Bronchial epithelial cell (primary cell): ENCODE measurements around the gene MYO3B. TPM values are rescaled to one million over a fixed set of nuclear protein-coding genes. Genes with fewer than 3 reads are reported as not detected.
A peak's percentile ranks its signal among the peaks of the same experiment; 100 is the strongest.

Experiments
- DNase-seq: peaks from one replicate; pipeline ENCODE4 v3.0.0-alpha.2; 2010; ENCODE audit warnings: low read depth
- FAIRE-seq: peaks from 2 replicates; lab custom pipeline; 2011; peaks lifted over from hg19 to GRCh38; lab: Jason Lieb, UNC
- H3K27me3 ChIP-seq: 2 replicates; pipeline ENCODE4 v1.5.1; 2011; ENCODE audit warnings: low read length; ENCODE audit not compliant: control insufficient read depth, insufficient read depth
- H3K36me3 ChIP-seq: 2 replicates; pipeline ENCODE4 v1.5.1; 2011; ENCODE audit warnings: low read length; ENCODE audit not compliant: control insufficient read depth, insufficient read depth
- H3K4me3 ChIP-seq: 2 replicates; pipeline ENCODE4 v1.5.1; 2011; ENCODE audit warnings: mild to moderate bottlenecking, low read depth, low read length, control low read depth
- total RNA-seq: library from RNA; depleted of rRNA; stranded (reverse); fragments of >200 nt; gene quantifications from 2 replicates; pipeline ENCODE4 v1.2.1, GENCODE V29; 2014
- TF ChIP-seq, protein P1 (sequence below): IDR thresholded peaks from 2 replicates; pipeline ENCODE4 v1.5.1; 2011; ENCODE audit warnings: mild to moderate bottlenecking, moderate library complexity, low read length, control low read depth, inconsistent platforms; ENCODE audit not compliant: insufficient read depth, severe bottlenecking

MYO3B gene
- total RNA-seq, 1 donor from 2014 or later = under 0.01 TPM

- no peaks in the 10 kb centered on the region for H3K27me3 ChIP-seq
- TF ChIP-seq, protein P1, sequence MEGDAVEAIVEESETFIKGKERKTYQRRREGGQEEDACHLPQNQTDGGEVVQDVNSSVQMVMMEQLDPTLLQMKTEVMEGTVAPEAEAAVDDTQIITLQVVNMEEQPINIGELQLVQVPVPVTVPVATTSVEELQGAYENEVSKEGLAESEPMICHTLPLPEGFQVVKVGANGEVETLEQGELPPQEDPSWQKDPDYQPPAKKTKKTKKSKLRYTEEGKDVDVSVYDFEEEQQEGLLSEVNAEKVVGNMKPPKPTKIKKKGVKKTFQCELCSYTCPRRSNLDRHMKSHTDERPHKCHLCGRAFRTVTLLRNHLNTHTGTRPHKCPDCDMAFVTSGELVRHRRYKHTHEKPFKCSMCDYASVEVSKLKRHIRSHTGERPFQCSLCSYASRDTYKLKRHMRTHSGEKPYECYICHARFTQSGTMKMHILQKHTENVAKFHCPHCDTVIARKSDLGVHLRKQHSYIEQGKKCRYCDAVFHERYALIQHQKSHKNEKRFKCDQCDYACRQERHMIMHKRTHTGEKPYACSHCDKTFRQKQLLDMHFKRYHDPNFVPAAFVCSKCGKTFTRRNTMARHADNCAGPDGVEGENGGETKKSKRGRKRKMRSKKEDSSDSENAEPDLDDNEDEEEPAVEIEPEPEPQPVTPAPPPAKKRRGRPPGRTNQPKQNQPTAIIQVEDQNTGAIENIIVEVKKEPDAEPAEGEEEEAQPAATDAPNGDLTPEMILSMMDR = no peak
- FAIRE-seq (no peak), DNase-seq (no peak)
- H3K36me3 ChIP-seq = no peaks in the 10 kb centered on the region
- no peak overlapping the region for H3K4me3 ChIP-seq
Observed at GRCh38 chr2:170181602-170182001, 3.7 kb downstream of the MYO3B start.

- no peaks in the 10 kb centered on the region for H3K27me3 ChIP-seq
- no peak for FAIRE-seq
- no peaks in the 10 kb centered on the region for H3K36me3 ChIP-seq
- TF ChIP-seq, protein P1 = no peak
- DNase-seq = no peak
- no peak overlapping the region for H3K4me3 ChIP-seq
Observed at GRCh38 chr2:170185319-170185718, 7.4 kb downstream of the MYO3B start.

DNA sequence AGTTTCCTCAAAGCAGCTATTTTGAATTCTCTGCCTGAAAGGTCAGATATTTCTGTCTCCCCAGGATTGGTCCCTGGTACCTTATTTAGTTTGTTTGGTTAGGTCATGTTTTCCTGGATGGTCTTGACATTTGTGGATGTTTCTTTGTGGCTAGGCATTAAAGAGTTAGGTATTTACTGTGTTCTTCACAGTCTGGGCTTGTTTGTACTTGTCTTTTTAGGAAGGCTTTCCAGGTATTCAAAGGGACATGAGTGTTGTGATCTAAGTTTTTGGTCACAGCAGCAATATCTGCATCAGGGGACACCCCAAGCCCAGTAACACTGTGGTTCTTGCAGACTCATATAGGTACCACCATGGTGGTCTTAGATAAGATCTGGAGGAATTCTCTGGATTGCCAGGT is 11.8 kb downstream of the MYO3B start:
- TF ChIP-seq, protein P1 = no peak
- peak; percentile 58 for FAIRE-seq
- Histone ChIP-seq H3K36me3 (no peaks in the 10 kb centered on the region), H3K4me3 (no peak overlapping the region), H3K27me3 (no peaks in the 10 kb centered on the region)
- peak; percentile 76 for DNase-seq

- Histone ChIP-seq H3K4me3 (no peak overlapping the region), H3K36me3 (no peaks in the 10 kb centered on the region), H3K27me3 (no peaks in the 10 kb centered on the region)
- no peak for FAIRE-seq
- TF ChIP-seq, protein P1 = no peak
- DNase-seq = peak; percentile 41
Observed at GRCh38 chr2:170190172-170190571, 12.2 kb downstream of the MYO3B start.

DNA sequence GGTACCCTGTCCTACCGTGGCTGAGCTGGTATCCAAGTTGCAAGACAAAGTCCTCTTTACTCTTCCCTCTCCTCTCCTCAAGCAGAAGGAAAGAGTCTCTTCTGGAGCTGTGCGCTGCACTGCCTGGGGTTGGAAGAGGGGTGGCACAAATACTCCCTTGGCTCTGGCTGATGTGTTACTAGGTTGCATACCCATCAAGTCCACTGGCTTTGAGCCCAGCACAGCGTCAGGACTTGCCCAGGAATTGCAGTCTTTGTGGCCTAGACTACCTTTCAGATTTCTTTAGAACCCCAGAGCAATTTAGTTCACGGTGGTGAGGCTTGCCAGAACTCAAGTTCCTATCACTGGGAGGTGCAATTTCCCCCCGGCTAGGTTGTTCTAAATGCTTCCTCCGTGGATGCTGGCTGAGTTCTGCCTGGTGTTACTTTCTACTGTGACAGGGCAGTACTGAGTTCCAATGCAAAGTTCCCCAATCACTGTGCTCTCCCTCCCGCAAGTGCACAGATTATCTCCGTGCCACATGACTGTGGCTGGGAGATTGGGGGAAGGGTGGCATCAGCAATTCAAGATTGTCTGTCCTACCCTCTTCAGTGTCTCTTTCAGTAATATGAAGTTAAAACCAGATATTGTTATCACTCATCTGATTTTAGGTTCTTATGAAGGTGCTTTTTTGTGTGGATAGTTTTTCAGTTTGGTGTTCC is 13.4 kb downstream of the MYO3B start:
- Histone ChIP-seq H3K4me3 (no peak overlapping the region), H3K27me3 (no peaks in the 10 kb centered on the region), H3K36me3 (no peaks in the 10 kb centered on the region)
- TF ChIP-seq, protein P1 = no peak
- peak; percentile 63 for DNase-seq
- peak; percentile 75 for FAIRE-seq

DNA sequence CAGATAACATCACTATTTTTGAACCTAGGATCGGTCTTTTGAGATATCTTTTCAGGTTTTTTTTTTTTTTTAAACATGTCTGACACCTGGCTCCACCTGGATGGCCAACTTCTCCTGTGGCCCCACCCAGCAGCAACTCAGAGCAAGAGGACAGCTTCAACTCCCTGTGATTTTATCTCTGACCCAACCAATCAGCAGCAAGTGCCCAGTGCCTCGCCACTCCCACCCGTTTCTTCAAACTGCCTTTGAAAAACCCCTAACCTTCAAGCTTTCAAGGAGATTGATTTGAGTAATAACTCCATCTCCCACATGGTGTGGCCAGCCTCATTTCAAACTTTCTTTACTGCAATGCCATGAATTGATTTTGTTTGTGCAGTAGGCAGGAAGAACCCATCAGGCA is 19.0 kb downstream of the MYO3B start:
- FAIRE-seq = no peak
- TF ChIP-seq, protein P1 = no peak
- no peaks in the 10 kb centered on the region for H3K36me3 ChIP-seq
- no peak for DNase-seq
- H3K27me3 ChIP-seq = no peaks in the 10 kb centered on the region
- no peak overlapping the region for H3K4me3 ChIP-seq
